Measurements from ENCODE around the gene MUL1.

DNA sequence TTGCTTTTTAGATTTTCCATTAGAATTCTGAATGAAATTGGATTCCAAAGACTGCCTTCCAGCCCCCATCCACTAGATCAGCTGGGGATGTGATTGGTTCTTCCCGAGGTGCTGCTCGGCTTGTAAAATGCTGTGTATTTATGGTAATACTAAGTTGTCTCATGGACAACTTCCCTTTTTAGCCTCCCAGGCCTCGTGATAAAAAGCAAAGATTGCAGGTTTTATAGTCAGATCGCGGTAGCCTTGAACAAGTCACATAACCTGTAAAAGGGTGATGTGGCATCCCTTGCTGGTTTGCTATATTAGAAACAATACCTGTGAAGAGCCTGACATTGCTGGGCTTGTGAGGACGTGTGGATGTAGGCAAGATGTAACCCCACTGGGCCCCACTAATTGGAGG, 10.4 kb downstream of the MUL1 start:
- TF ChIP-seq, protein P1, sequence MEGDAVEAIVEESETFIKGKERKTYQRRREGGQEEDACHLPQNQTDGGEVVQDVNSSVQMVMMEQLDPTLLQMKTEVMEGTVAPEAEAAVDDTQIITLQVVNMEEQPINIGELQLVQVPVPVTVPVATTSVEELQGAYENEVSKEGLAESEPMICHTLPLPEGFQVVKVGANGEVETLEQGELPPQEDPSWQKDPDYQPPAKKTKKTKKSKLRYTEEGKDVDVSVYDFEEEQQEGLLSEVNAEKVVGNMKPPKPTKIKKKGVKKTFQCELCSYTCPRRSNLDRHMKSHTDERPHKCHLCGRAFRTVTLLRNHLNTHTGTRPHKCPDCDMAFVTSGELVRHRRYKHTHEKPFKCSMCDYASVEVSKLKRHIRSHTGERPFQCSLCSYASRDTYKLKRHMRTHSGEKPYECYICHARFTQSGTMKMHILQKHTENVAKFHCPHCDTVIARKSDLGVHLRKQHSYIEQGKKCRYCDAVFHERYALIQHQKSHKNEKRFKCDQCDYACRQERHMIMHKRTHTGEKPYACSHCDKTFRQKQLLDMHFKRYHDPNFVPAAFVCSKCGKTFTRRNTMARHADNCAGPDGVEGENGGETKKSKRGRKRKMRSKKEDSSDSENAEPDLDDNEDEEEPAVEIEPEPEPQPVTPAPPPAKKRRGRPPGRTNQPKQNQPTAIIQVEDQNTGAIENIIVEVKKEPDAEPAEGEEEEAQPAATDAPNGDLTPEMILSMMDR (IDR thresholded peaks at IDR 0.05): no peak
- no peak for TF ChIP-seq POLR2A (IDR thresholded peaks at IDR 0.05)
- no peak for TF ChIP-seq POLR2AphosphoS5 (IDR thresholded peaks at IDR 0.05)
